ENCODE results near the gene MTA1.

Gene MTA1

DNA sequence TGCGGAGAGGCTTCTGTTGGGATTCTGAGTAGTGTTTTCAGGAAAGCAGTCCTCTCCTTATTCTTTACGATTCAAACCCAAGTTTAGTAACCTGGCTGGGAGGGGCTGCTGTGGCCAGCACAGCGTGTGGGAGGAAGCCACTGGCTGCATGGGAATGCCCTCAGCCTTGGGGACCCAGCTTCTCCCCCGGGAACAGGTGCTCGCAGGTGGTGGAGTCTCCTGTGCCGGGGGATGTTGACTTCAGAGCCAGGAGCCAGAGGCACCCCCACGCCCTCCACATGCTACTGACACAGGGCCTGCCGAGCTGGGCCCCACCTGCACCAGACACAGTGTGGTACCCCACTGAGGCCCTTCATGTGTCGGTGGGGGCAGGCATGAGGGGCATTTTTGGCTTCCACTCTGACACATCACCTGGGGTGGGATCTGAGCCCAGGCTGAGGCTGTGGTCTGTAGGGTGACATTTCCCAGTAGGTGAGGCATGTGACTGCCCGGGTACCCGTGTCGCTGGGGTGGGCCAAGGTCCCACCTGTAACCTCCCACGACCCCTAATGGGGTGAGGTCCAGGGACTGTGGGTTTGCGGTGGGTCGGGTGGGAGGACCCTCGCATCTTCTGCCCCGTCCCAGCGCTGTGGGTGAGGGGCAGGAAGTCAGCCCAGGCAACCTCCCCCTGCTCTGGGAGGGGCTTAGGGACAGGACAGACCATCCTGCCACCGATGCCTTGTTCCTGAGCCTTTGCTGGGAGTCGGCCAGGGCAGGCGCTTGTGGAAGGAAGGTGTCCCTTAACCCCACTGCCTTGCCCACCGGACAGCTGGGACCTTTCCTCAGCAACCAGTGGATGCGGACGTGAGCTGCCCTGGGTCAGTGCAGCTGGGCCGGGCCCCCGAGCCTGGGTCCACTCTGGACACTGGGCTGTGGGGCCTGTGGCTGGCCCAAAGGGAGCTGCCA is 26.5 kb downstream of the MTA1 start:
- Mint-ChIP-seq H3K27ac (no peak overlapping the region), H3K9me3 (no peaks in the 10 kb centered on the region), H3K4me3 (no peak overlapping the region), H3K27me3 (no peaks in the 10 kb centered on the region), H3K36me3 (ENCODE audit: low read depth) (peaks cover 78% of the 10 kb centered on the region), H3K4me1 (ENCODE audit: low read depth) (no peaks in the 10 kb centered on the region)
- intact Hi-C loops (cut with micrococcal nuclease): no loop called here

GRCh38 chr14:105446971-105447370 is 27.3 kb downstream of the MTA1 start:
- peaks cover 78% of the 10 kb centered on the region for H3K36me3 Mint-ChIP-seq (ENCODE audit: low read depth)
- H3K4me3 Mint-ChIP-seq: no peak overlapping the region
- intact Hi-C loops (cut with micrococcal nuclease): no loop called here
- no peaks in the 10 kb centered on the region for H3K4me1 Mint-ChIP-seq (ENCODE audit: low read depth)
- H3K27me3 Mint-ChIP-seq: no peaks in the 10 kb centered on the region
- no peak overlapping the region for H3K27ac Mint-ChIP-seq
- no peaks in the 10 kb centered on the region for H3K9me3 Mint-ChIP-seq

- Mint-ChIP-seq H3K27ac (no peak overlapping the region), H3K36me3 (ENCODE audit: low read depth) (peaks cover 78% of the 10 kb centered on the region), H3K4me3 (no peak overlapping the region), H3K4me1 (ENCODE audit: low read depth) (no peaks in the 10 kb centered on the region), H3K27me3 (no peaks in the 10 kb centered on the region), H3K9me3 (no peaks in the 10 kb centered on the region)
- intact Hi-C loops (cut with micrococcal nuclease): loop anchor here (1.0 to 2.0 kb wide), 3 partner anchors 43 to 81 kb away; partner anchors contain the start of gene TEDC1
These were observed 28.3 kb downstream of the MTA1 start for GRCh38 chr14:105447651-105448640.

GRCh38 chr14:105448706-105449111 is 29.1 kb downstream of the MTA1 start:
- intact Hi-C loops (cut with micrococcal nuclease): loop anchor here (1.0 to 2.0 kb wide), 3 partner anchors 42 to 80 kb away; partner anchors contain the start of gene TEDC1
- no peak overlapping the region for H3K27ac Mint-ChIP-seq

DNA sequence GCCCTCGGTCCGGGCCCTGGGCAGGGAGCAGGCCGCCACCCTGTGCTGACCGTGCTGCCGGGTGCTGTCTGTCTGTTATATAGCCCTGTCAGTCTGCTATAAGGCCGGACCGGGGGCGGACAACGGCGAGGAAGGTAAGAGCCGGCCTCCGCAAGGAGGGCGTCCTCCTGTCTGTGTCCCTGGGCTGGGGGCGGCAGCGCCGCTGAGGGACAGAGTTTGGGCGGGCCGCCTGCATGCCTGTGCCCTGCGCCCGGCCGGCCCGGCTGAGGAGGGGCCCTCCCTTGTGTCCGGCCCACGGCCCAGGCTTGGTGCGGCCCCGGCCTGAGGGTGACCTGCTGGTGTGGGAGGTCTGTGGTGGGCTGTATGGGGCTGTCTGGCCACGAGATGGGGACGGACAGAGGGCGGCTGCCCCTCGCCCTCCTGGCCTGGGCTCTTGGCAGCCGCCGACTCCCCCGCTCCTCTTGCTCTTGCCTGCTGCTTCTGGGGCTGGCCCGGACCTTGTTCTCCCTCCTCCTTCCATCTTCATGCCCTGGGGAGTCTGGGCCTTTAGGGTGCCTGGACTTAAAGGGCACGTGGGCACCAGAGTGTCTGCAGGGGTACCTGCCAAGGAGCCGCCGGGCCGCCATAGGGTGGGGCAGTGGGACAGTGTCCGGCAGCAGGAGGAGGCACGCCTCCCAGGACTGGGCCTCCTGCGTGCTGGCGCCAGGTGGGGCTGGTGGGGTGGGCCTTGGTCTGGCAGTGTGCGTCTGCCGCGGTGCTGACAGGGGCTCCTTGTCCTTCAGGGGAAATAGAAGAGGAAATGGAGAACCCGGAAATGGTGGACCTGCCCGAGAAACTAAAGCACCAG is 29.9 kb downstream of the MTA1 start:
- Mint-ChIP-seq H3K4me3 (no peak overlapping the region), H3K4me1 (ENCODE audit: low read depth) (no peaks in the 10 kb centered on the region), H3K9me3 (no peaks in the 10 kb centered on the region), H3K27ac (no peak overlapping the region), H3K27me3 (no peaks in the 10 kb centered on the region), H3K36me3 (ENCODE audit: low read depth) (peaks cover 87% of the 10 kb centered on the region)
- intact Hi-C loops (cut with micrococcal nuclease): loop anchor here (2.0 kb wide), 2 partner anchors 41 to 79 kb away; partner anchors contain the start of gene TEDC1

More at GRCh38 chr14:105448706-105449111, 29.1 kb downstream of the MTA1 start:
- Mint-ChIP-seq H3K27me3 (no peaks in the 10 kb centered on the region), H3K4me1 (ENCODE audit: low read depth) (no peaks in the 10 kb centered on the region), H3K9me3 (no peaks in the 10 kb centered on the region), H3K36me3 (ENCODE audit: low read depth) (peaks cover 79% of the 10 kb centered on the region), H3K4me3 (no peak overlapping the region)

GRCh38 chr14:105450123-105450505 is 30.5 kb downstream of the MTA1 start:
- no peaks in the 10 kb centered on the region for H3K27me3 Mint-ChIP-seq
- H3K36me3 Mint-ChIP-seq (ENCODE audit: low read depth): peaks cover 87% of the 10 kb centered on the region
- intact Hi-C loops (cut with micrococcal nuclease): no loop called here
- H3K4me3 Mint-ChIP-seq: no peak overlapping the region
- no peaks in the 10 kb centered on the region for H3K9me3 Mint-ChIP-seq
- no peaks in the 10 kb centered on the region for H3K4me1 Mint-ChIP-seq (ENCODE audit: low read depth)
- no peak overlapping the region for H3K27ac Mint-ChIP-seq

GRCh38 chr14:105450864-105451720 is 31.5 kb downstream of the MTA1 start:
- intact Hi-C loops (cut with micrococcal nuclease): no loop called here
- Mint-ChIP-seq H3K36me3 (ENCODE audit: low read depth) (peaks cover 87% of the 10 kb centered on the region), H3K27me3 (no peaks in the 10 kb centered on the region), H3K27ac (no peak overlapping the region), H3K4me1 (ENCODE audit: low read depth) (no peaks in the 10 kb centered on the region), H3K9me3 (no peaks in the 10 kb centered on the region), H3K4me3 (no peak overlapping the region)

DNA sequence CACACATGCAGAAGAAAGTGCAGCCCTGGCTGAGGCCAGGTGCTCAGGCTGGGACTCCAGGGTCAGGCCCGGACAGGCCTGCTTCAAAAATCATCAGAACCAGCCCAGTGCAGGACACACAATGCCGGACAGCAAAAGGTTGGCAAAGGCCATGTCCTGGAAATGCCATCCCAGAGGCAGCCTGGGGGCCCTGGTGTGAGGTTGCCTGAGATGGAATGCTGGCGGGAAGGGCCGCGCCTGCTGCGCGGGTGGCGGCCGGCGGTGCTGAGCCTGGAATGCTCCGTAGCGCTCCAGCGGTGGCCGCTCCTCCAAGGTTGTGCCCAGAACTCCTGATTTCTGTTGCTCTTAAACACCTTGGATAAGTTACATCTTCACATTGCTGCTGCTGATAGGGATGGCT is 33.3 kb downstream of the MTA1 start:
- Mint-ChIP-seq H3K36me3 (ENCODE audit: low read depth) (peaks cover 89% of the 10 kb centered on the region), H3K27ac (no peak overlapping the region), H3K27me3 (no peaks in the 10 kb centered on the region), H3K4me1 (ENCODE audit: low read depth) (no peaks in the 10 kb centered on the region), H3K4me3 (no peak overlapping the region), H3K9me3 (no peaks in the 10 kb centered on the region)
- intact Hi-C loops (cut with micrococcal nuclease): no loop called here

DNA sequence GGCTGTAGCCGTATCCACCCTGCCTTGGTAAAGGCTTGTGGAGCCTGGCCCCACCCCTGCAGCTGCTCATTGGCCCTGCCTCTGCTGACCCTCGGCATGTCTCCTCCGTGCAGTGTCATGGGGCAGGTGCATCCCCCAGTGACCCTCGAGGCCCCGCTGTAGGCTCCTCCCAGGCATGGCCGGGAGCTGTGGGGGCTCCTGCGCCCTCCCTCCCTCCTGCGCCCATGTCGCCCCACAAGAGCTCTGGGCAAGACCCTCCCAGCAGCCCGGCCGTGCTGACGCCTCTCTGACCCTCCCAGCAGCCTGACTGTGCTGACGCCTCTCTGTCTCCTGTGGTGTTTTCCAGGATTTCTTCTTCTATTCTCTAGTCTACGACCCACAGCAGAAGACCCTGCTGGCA is 34.2 kb downstream of the MTA1 start:
- no peaks in the 10 kb centered on the region for H3K27me3 Mint-ChIP-seq
- no peaks in the 10 kb centered on the region for H3K4me1 Mint-ChIP-seq (ENCODE audit: low read depth)
- H3K9me3 Mint-ChIP-seq: no peaks in the 10 kb centered on the region
- intact Hi-C loops (cut with micrococcal nuclease): no loop called here
- peaks cover 94% of the 10 kb centered on the region for H3K36me3 Mint-ChIP-seq (ENCODE audit: low read depth)
- no peak overlapping the region for H3K4me3 Mint-ChIP-seq
- H3K27ac Mint-ChIP-seq: no peak overlapping the region

- H3K27ac Mint-ChIP-seq: no peak overlapping the region
These were observed 35.5 kb downstream of the MTA1 start for GRCh38 chr14:105455086-105455640.

DNA sequence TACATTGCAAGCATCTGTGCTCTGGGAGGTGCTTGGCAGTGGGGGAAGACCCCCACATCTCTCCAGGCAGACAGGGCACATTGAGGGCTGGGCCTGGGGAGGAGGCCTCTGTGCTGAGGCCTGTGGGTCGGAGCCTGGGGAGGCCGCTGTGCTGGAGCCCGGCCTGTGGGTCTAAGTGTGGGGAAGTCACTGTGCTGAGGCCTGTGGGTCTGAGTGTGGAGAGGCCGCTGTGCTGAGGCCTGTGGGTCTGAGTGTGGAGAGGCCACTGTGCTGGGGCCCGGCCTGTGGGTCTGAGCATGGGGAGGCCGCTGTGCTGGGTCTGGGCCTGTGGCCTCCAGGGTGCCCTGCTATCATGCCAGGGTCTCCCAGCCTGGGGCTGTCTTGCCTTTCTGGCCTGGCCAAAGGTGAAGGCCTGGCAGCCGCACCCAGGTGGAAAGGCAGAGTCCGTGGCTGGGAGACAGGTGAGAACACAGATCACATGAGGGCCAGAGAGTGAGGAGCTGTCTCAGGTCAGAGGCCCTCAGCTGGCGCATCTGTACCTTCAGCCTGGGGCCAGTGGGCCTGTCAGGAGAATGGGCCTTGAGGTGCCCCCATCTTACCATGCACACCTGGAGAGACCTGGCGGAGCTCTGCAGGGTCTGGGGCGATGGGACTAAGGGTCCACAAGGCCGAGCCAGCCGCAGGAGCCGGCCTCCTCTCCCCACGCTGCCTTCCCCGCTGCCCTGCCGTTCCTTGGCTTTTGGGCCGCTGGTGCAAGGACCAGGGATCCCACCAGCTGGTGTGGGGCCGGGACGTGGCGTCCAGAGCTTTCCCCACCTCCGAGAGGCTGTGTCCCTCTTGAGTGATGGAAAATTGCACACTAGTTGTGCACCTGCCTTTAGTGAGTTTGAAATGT is 36.4 kb downstream of the MTA1 start:
- Mint-ChIP-seq H3K27me3 (no peaks in the 10 kb centered on the region), H3K36me3 (ENCODE audit: low read depth) (peaks cover 86% of the 10 kb centered on the region), H3K4me3 (no peak overlapping the region), H3K27ac (no peak overlapping the region), H3K4me1 (ENCODE audit: low read depth) (no peaks in the 10 kb centered on the region), H3K9me3 (no peaks in the 10 kb centered on the region)
- intact Hi-C loops (cut with micrococcal nuclease): no loop called here

More at GRCh38 chr14:105455086-105455640, 35.5 kb downstream of the MTA1 start:
- Mint-ChIP-seq H3K36me3 (ENCODE audit: low read depth) (peaks cover 86% of the 10 kb centered on the region), H3K27me3 (no peaks in the 10 kb centered on the region), H3K9me3 (no peaks in the 10 kb centered on the region), H3K4me3 (no peak overlapping the region), H3K4me1 (ENCODE audit: low read depth) (no peaks in the 10 kb centered on the region)
- intact Hi-C loops (cut with micrococcal nuclease): no loop called here
